Islet precursor cell (in vitro differentiated cells): ENCODE data around the gene DDX42.
"Not testable (repeated sequence)": the region's sequence is repeated elsewhere in the genome, so short reads cannot be mapped to it uniquely, and the experiment has no call there.

Experiments used
- DNase-seq: peaks from one replicate; pipeline ENCODE4 v3.0.0-alpha.2; 2018

DDX42 gene

DNA sequence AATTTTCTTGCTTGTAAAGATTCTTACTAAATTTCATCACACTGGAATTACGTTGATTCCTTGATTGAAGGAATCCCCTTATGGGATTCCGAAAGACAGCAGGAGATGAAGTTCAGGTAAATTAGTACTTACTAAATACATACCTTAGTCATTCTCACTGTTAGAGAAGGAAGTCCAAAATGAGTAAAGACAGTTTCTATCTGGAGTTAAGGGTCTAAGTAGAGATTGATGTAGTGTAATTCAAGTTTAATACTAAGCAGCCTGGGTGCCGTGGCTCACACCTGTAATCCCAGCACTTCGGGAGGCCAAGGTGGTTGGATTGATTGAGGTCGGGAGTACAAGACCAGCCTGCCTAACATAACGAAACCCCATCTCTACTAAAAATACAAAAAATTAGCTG lies 9.6 kb downstream of the DDX42 start:
- no peak for DNase-seq

DNA sequence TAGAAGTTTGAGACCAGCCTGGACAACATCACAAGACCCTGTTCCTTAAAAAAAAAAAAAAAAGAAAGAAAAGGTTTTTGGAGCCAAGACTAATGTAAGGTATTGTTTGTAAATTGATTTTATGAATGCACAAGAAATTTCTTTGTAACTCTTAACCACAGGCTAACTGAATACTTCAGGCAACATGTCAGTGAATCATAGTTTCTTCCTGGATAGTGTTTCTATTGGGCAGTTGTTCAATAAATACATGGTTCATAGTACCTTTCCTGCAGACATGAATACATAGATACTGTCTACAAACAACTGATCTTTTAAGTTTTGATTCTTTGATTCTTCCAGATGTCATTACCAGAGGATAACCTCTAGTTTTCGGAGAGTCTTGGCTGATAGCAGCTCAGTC lies 11.6 kb downstream of the DDX42 start:
- DNase-seq, result no peak

DNA sequence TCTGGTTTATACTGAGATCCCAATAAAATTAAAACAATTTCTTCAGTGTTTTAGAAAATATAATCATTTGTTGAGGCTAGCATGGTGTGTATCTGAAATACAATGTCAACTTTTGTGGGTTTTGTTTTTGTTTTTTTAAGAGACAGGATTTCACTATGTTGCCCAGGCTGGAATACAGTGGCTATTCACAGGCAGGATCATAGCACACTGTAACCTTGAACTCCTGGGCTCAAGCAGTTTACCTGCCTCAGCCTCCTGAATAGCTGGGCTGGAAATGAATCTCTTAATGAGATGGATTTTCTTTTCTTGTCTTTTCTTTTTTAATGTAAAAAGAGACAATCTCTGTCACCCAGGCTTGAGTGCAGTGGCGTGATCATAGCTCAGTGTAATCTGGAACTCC lies 12.1 kb downstream of the DDX42 start:
- DNase-seq, result no peak

DNA sequence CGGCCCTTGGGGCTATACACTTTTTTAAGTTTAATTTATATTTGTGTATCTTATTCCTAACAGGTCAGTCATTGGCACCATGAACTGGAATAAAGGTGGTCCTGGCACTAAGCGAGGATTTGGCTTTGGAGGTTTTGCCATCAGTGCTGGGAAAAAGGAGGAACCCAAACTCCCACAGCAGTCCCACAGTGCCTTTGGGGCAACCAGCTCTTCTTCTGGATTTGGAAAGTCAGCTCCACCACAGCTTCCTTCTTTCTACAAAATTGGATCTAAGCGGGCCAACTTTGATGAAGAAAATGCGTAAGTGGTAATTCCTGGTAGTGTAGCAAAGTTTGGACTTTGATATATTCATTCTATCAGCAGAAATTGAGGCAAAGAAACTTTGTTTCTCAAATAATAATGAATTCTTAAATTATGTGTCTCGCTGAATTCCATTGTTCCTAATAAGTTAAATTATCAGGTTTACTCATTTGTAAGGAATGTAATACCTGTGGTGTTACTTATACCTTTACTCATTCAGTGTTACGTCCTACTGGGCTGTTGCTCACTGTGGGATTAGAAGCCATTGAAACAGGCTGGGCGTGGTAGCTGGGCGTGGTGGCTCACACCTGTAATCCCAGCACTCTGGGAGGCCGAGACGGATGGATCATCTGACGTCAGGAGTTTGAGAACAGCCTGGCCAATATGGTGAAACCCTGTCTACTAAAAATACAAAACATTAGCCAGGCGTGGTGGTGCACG lies 13.2 kb downstream of the DDX42 start:
- no peak for DNase-seq

DNA sequence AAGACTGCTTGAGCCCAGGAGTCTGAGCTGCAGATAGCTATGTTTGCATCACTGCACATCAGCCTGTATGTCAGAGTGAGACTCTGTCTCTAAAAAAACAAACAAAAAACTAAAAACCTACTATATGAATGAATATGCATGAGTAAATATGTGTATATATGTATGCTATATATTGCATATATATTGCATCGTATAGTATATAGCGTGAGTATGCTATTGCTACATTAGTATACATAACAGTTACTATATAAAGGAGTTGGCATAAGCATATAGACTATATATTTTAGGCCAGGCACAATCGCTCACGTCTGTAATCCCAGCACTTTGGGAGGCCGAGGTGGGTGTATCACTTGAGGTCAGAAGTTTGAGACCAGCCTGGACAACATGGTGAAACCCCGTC lies 16.1 kb downstream of the DDX42 start:
- no peak for DNase-seq

DNA sequence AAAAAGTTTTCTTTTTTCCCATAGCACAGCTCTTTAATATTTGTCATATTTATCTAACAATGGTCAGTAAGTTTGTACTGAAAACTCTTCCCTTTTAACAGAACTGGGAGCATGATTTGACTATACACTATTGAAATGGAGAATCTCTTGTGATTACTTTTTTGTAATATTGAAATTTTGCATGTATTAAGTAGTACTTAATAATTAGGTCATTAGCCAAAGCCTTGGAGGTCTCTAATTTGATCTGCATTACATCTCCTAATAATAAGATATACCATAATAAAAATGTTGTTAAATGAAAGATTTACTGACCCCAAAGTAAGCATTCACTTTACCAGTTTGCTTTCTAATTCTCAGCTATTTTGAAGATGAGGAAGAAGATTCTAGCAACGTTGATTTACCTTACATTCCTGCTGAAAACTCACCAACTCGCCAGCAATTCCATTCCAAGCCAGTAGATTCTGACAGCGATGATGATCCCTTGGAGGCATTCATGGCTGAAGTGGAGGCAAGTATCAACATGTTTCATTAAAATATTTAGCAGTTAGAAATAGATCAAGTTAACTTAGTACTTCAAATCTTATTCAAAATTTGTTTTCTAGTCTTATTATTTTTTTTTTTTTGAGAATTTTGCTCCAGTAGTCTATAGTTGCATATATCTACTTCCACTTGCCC lies 18.2 kb downstream of the DDX42 start:
- DNase-seq, result no peak

DNA sequence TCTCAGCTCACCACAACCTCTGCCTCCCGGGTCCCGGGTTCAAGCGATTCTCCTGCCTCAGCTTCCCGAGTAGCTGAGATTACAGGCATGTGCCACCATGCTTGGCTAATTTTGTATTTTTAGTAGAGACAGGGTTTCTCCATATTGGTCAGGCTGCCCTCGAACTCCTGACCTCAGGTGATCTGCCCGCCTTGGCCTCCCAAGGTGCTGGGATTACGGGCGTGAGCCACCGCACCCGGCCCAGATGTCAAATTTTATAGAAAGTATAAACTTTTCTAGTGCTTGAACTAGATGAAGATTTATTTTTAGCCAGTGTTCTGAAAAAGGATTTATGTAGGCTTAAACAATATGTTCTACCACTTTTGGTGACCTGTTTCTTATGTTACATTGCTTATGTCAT lies 22.4 kb downstream of the DDX42 start:
- DNase-seq, result not testable (repeated sequence)

DNA sequence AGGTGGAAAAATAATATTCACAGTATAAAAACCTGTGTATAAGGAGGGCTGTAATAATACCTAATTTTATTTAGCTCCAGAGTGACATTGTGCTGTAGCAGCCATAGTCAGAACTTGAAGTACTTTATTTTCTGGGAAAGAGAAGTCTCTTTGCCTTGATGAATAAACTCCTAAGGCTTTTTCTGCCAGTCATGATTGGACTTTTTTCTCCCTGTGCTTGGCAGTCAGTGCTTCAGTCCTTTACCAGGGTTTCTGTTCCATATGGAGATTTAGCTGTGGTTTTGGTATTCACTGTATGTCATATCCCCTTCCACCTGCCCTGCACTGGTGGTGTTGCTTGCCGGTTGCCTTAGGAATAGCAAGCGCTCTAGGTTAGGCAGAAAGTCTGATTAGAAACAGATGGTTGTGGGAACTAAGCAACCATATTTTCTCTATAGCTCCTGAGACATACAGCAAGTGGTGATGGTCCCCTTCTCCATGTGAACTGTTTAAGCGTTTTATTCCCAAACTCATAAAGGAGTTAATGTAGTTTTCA lies 24.7 kb downstream of the DDX42 start:
- no peak for DNase-seq

DNA sequence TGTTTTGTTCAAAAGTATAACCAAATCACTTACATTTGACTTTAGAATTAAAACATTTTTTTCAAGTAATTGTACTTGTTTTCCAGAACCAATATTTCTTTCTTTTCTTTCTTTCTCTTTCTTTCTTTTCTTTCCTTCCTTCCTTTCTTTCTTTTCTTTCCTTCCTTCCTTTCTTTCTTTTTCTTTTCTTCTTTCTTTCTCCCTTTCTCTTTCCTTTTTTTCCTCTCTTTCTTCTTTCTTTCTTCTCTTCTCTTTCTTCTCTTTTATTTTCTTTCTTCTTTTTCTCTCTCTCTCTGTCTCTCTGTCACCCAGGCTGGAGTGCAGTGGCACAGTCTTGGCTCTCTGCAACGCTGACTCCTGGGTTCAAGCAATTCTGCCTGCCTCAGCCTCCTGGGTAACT lies 26.8 kb downstream of the DDX42 start:
- DNase-seq, result no peak

DNA sequence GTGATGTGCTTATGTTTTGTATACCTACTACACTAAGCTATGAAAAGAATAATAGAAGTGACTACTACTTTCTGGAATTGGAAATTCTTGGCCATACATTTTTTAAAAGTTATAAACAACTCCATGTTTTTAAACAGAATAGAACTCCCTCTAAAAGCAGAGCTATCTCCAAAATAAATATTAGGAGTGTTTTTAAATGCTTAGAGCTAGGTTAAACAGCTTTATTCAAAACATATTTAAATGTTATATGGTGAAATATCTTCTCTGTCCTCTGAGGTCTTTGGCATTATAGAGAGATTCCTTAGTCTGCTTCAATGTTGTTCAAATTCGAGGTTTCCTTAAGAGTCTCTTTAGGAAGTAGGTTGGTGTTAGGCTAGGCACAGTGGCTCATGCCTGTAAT lies 30.4 kb downstream of the DDX42 start:
- no peak for DNase-seq

DNA sequence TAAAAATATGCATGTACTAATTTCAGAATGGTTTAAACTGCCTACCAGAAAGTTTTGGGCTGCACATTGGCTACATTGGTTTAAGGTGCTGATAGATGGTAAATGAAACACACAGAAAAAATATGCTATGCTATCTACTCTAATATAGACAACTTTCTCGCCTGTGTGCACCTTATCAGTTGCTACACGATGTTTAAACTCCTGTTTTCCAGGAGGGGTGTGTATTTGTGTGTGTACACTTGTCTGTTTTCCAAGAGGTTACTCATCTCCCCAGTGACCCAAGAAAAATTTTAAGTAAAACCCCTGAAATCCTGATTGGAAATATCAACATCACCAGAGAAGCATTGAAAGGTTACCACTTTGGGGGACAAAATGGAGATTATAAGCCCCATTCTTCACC lies 31.6 kb downstream of the DDX42 start:
- DNase-seq, result no peak

DNA sequence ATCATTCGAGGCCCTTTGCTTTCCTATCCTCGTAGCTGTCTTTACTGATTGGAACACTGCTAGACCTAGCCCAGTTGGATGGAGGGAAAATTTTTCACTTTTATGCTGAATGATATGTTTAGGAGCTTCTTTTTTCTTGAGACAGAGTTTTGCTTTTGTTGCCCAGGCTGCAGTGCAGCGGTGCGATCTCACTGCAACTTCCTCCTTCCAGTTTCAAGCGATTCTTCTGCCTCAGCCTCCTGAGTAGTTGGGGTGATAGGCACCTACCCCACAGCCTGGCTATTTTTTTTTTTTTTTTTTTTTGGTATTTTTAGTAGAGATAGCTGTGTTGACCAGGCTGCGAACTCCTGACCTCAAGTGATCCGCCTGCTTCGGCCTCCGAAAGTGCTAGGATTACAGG lies 36.0 kb downstream of the DDX42 start:
- no peak for DNase-seq

DNA sequence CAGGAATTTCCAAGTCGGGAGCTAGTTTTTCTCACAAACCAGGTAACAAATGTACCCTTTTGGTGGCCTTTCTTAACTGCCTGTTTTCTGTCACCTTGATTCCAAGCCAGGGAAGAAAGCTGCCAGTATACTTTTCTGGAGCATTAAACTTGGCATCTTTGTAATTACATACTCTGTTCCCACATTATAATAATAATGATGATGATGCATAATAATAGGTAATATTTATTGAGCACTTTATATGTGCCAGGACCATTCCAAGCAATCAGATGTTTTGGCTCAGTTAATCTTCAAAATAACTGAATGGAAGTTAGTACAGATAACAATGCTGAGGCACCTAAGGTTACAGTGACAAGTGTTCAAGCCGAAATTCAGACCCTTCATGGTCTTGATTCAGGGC lies 42.2 kb downstream of the DDX42 start:
- DNase-seq, result no peak

DNA sequence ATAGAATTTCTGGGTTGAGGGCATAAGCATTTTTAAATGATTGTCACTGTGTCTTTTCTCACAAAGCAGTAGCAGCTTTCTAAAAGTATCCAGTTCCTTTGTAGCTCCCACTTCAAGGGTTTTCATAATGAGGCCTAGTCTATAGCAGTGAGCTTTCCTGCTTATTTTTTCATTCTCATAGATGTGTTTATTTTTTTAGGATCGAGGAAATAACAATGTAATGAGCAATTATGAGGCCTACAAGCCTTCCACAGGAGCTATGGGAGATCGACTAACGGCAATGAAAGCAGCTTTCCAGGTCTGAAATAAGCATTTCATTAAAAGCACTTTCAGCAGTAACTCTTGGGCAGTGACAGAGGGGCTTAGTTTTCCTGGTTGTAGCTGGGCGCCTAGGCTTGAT lies 42.7 kb downstream of the DDX42 start:
- DNase-seq, result no peak

DNA sequence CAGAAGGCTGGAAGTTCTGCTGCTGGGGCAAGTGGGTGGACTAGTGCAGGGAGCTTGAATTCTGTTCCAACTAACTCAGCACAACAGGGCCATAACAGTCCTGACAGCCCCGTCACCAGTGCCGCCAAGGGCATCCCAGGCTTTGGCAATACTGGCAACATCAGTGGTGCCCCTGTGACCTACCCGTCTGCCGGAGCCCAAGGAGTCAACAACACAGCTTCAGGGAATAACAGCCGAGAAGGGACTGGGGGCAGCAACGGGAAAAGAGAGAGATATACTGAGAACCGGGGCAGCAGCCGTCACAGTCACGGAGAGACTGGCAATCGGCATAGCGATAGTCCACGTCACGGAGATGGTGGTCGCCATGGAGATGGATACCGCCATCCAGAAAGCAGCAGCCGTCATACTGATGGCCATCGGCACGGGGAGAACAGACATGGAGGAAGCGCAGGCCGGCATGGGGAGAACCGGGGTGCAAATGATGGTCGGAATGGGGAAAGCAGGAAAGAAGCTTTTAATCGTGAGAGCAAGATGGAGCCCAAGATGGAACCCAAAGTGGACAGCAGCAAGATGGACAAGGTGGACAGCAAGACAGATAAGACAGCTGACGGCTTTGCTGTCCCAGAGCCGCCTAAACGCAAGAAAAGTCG lies 43.9 kb downstream of the DDX42 start:
- DNase-seq, result peak; percentile 50

DNA sequence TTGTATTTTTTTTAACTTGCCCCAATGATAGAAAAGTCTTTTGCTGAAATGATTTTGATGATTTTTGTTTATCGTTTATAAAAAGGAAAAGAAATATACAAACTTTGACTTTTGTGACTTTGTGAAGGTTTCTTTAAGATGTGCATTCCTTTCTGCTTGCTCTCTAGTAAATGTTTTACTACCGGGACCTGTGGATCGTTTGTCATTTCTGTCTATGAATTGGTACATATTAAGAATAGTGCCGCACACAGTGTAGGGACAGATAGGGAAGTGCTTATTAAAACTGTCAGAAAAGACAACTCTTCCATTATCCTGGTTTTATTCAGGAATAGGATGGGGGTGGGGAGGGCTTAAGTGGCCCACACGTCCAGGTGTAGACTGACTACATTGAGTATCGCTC lies 45.2 kb downstream of the DDX42 start:
- no peak for DNase-seq

DNA sequence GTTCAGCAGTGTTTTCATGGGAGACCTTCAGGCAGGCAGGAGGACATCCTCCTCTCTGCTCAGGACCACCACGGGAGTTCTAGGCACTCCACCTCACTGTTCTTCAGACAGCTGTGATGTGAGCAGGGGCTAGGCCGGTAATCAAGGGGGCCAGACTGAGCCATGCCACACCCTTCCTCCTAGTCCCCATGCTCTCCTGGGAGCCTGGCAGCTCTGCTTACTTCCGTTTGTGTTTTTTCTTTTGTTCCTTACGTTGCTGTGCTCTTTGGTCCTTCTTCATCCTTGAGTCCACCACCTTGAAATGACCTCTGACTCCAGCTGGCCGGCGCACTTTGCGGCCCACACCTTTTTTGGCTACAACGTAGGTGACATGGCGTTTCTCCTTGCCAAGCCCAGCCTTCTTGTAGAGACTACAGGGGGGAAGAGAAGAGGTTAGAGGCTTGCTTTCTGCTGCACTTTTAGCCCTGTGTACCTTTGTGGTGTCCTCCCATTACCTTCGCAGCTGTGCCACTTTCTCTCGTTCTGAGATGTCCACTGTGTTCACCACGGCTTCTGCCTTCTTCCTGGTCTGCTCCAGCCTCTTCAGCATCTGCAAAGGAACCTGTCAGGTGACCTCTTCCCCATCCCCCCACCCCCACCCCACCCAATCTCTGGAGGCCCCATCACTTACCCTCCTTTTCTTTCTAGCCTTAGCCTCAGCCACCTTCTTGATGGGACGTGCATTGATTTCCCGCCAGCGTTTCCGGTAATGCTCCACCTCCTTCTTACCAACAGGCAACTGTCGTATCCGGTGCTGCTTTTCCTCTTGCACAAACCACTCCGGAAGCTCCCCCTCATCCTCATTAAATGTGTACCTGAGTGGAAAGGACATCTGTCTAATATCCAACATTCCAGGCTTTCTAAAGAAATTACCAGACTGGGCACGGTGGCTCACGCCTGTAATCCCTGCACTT lies 45.9 kb downstream of the DDX42 start:
- peak; percentile 52 for DNase-seq

DNA sequence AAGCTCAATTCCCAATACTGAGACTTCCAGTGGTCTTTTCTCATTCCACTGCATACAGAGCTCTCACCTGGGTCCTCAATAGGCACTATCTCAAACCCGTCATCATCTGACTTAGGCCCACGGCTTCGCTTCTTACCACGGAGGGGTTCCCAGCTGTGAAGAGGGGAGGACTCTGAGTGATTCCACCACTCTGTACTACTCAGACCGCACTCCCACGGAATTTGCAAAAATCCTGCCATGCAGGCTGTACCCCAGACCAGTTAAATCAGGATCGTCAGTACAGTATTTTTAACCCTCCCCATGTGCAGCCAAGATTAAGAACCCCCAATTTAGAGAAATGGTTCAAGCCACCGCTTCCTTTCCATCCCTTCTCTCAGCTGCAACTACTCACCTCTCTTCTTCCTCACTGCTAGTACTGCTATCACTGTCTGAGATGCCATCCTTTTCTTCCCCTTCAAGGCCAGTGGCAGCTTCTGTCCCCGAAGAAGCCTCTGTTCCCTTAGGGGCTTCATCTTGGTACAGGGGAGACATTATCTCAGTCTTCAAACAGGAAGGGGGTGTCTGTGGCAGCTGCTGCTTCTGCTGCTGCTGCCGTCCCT lies 47.1 kb downstream of the DDX42 start:
- DNase-seq, result peak; percentile 26

DNA sequence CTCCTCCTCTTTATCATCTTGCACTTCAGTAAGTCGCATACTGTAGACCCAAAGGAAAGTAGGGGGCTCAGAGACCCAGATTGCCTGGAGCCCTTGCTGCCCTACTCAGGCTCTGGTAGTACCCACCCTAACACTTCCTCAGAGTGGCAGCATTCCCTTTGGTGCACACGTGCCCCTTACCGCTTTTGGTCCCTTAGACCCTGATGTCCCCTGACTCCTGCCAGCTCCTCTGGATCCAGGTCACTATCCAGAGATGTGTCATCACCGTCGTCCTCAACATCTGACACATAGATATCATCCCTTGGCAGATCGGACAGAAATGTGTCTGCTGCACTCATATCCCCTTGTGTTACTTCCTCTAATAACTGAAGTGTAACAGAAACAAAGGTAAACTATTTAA lies 47.8 kb downstream of the DDX42 start:
- DNase-seq, result peak; percentile 36

DNA sequence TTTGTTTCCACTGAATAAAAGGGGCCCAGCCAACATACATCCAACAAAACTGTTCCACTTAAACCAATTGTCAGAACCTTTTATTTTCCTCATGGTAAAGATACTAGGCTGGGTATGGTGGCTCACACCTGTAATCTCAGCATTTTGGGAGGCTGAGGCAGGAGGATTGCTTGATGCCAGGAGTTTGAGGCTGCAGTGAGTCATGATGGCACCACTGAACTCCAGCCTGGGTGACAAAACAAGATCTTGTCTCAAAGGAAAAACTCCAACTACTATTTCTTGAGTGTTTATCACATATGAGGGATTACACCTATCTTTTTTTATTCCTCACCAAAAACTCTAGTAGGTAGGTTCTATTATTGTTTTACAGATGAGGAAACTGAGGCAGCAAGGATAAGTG lies 48.6 kb downstream of the DDX42 start:
- DNase-seq, result no peak

DNA sequence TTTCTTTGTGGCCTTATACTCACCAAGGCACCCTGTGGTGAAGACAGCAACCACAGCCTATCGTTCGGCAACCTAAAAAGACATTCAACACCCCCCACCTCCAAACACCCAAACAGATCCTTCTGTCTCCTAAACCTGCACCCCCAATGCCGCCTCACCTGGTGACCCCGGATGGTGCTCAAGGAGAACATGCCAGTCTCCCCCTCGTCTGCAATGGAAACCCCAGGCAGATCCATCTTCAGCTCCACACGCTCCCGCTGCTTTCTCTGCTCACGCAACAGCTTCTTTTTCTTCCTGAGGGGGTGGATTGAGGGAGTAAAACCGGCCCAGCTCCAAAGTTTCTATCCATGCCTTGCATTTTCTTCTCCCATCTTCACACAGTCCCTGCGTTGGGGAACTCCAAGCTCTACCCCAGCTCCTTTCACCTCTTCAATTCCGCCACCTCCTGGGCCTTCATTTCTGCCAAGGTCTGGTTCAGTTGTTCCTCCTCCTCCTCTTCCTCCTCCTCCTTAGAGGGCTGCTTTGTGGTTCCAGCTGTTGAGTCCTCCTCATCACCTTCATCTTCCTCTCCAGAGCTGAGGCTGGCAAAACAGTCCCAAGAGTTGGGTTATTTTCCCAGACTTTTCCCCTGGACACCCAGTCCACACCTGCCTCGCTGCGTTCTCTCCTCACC lies 49.8 kb downstream of the DDX42 start:
- no peak for DNase-seq

DNA sequence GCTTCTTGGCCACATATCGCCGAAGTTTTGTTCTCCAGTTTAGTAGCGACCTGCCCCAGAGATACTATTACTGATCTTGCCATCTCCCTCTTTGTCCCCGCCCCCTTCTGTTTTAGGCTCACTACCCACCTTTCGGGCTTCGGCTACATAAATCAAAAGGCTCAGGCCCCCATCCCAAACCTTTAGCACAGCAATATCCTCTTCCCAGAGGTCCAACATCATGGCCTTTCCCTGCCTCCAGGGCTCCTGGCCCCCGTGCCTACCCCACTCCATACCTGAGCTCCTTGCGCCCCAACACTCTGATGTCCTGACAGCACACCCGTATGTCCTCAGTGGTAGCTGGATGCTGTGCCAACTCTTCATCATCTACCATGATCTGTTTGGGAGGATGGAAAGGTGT lies 50.4 kb downstream of the DDX42 start:
- DNase-seq, result no peak
